K562 (cell line): ENCODE data around the gene U2AF1L4. TPM values are rescaled to one million over a fixed set of nuclear protein-coding genes. Genes with fewer than 3 reads are reported as not detected.

Experiments
- ATAC-seq: fragments of 200-7000 bp; cut with Tn5 transposase; 3 replicates; pipeline ENCODE4 v1.9.1; 2020; ENCODE audit warnings: moderate library complexity
- BruUV-seq: library from RNA; stranded (reverse); fragments of 400-500 nt; replicated peaks from 2 replicates; lab custom pipeline; 2021; lab: Mats Ljungman, UMichigan
- CTCF ChIA-PET: fragments of 300-600 bp; formaldehyde crosslinking; extraction: SDS; loops from one replicate; lab custom pipeline; 2021; ENCODE audit warnings: low intra/inter-chr PET ratio; lab: Yijun Ruan, JAX
- POLR2A ChIA-PET: fragments of 300-600, 350-650 bp; sonication (Branson Sonifier 250); formaldehyde crosslinking; extraction: SDS; loops from one replicate; lab custom pipeline; 2021; ENCODE audit warnings: antibody characterized with exemption, inconsistent platforms; lab: Yijun Ruan, JAX
- DNase-seq, 4 experiments: peaks; one replicate each; pipeline versions ENCODE4 v3.0.0 to v3.0.0-alpha.2; 2011 to 2018; ENCODE audit warnings: low spot score in 3 of 4, mixed read lengths in 3 of 4; ENCODE audit errors: extremely low read depth in 1 of 4
- FAIRE-seq: peaks from 2 replicates; lab custom pipeline; 2011; peaks lifted over from hg19 to GRCh38; lab: Jason Lieb, UNC
- H2AFZ ChIP-seq: 2 replicates; pipeline ENCODE4 v1.6.0; 2011; ENCODE audit warnings: low read depth, low read length, control low read depth, inconsistent platforms
- H3K27ac ChIP-seq: fragments of 200-600 bp; 3 replicates; pipeline ENCODE4 v1.8.0; 2011; ENCODE audit warnings: low read depth, mild to moderate bottlenecking, control low read depth, inconsistent platforms, low read length, moderate library complexity, mixed read lengths; ENCODE audit errors: extremely low read depth
- H3K27me3 ChIP-seq, 2 experiments: fragments of 300-600 bp in 1 of 2; 2 replicates in 1 of 2; 3 replicates in 1 of 2; pipeline versions ENCODE4 v1.6.0 to v1.8.0; 2011; ENCODE audit warnings: inconsistent platforms in 2 of 2, low read length in 2 of 2, mild to moderate bottlenecking in 1 of 2, mixed read lengths in 1 of 2, moderate library complexity in 1 of 2; ENCODE audit not compliant: control insufficient read depth in 2 of 2, insufficient read depth in 2 of 2
- H3K36me3 ChIP-seq: fragments of 300-600 bp; 3 replicates; pipeline ENCODE4 v1.8.0; 2011; ENCODE audit warnings: mild to moderate bottlenecking, low read length, inconsistent platforms; ENCODE audit not compliant: control insufficient read depth, insufficient read depth
- H3K4me1 ChIP-seq, 2 experiments: fragments of 200-600 bp in 1 of 2; replicated peaks in 1 of 2; 2 replicates in 1 of 2; 3 replicates in 1 of 2; pipeline versions ENCODE4 v1.5.1 to v1.8.0; 2011; ENCODE audit warnings: inconsistent platforms in 2 of 2, low read length in 2 of 2, mild to moderate bottlenecking in 1 of 2, mixed read lengths in 1 of 2, moderate library complexity in 1 of 2; ENCODE audit not compliant: control insufficient read depth in 2 of 2, insufficient read depth in 2 of 2
- H3K4me2 ChIP-seq: 2 replicates; pipeline ENCODE4 v1.6.1; 2011; ENCODE audit warnings: low read length, control low read depth, inconsistent platforms, mixed read lengths; ENCODE audit not compliant: insufficient read depth
- H3K4me3 ChIP-seq: fragments of 200-600 bp; sonication (generic), shearing (Covaris generic); 2 replicates; pipeline ENCODE4 v1.5.1; 2016; ENCODE audit warnings: control low read depth, inconsistent platforms
- H3K79me2 ChIP-seq: fragments of 200-600 bp; 3 replicates; pipeline ENCODE4 v1.8.0; 2011; ENCODE audit warnings: low read length, inconsistent platforms; ENCODE audit not compliant: control insufficient read depth, insufficient read depth
- H3K9ac ChIP-seq, 2 experiments: 2 replicates each; pipeline versions ENCODE4 v1.6.0 to v1.6.1; 2011; ENCODE audit warnings: low read depth in 2 of 2, low read length in 2 of 2, control low read depth in 1 of 2, inconsistent platforms in 1 of 2, mild to moderate bottlenecking in 1 of 2, mixed read lengths in 1 of 2; ENCODE audit not compliant: insufficient read depth in 1 of 2
- H3K9me1 ChIP-seq: one replicate; pipeline ENCODE4 v1.6.0; 2011; ENCODE audit warnings: inconsistent platforms, mild to moderate bottlenecking, low read length, moderate library complexity; ENCODE audit not compliant: control insufficient read depth, insufficient read depth
- H3K9me3 ChIP-seq: replicated peaks from 2 replicates; pipeline ENCODE4 v1.5.1; 2011; ENCODE audit warnings: low read depth, low read length, inconsistent platforms; ENCODE audit not compliant: control insufficient read depth, insufficient read depth
- H4K20me1 ChIP-seq: replicated peaks from 2 replicates; pipeline ENCODE4 v1.6.1; 2011; ENCODE audit warnings: low read length, inconsistent platforms, mixed read lengths; ENCODE audit not compliant: control insufficient read depth, insufficient read depth
- CHD4 ChIP-seq: fragments of 200-600 bp; sonication (generic); IDR thresholded peaks from 3 replicates; pipeline ENCODE4 v1.6.1; 2012; ENCODE audit warnings: low read depth, mild to moderate bottlenecking, mixed read lengths, low read length, inconsistent platforms; ENCODE audit not compliant: insufficient read depth, insufficient replicate concordance, poor library complexity, severe bottlenecking
- CREB1 ChIP-seq, 2 experiments: sonication (generic) in 1 of 2; formaldehyde crosslinking in 1 of 2; IDR thresholded peaks; 2 replicates each; pipeline versions ENCODE4 v1.6.1 to v1.8.0; 2012 to 2022; ENCODE audit warnings: inconsistent platforms in 1 of 2, mild to moderate bottlenecking in 1 of 2, missing genetic modification reagents in 1 of 2, moderate library complexity in 1 of 2
- FOXM1 ChIP-seq, 2 experiments: fragments of 450-650 bp in 1 of 2; sonication (generic) in 1 of 2; formaldehyde crosslinking in 1 of 2; IDR thresholded peaks; 2 replicates each; pipeline versions ENCODE4 v1.6.1 to v1.9.0; 2017 to 2022; ENCODE audit warnings: low read depth in 2 of 2, mild to moderate bottlenecking in 2 of 2, missing genetic modification reagents in 1 of 2, moderate library complexity in 1 of 2
- GMEB1 ChIP-seq: fragments of 250-450 bp; sonication (Bioruptor Pico); IDR thresholded peaks from 2 replicates; pipeline ENCODE4 v1.4.0; 2020; ENCODE audit warnings: mild to moderate bottlenecking
- HDAC2 ChIP-seq: fragments of 450-650 bp; IDR thresholded peaks from 2 replicates; pipeline ENCODE4 v1.6.1; 2016; ENCODE audit warnings: mild to moderate bottlenecking
- ID3 ChIP-seq, 2 experiments: fragments of 250-450 bp in 1 of 2; fragments of 450-650 bp in 1 of 2; sonication (Bioruptor Pico) in 1 of 2; IDR thresholded peaks; 2 replicates each; pipeline versions ENCODE4 v1.6.1 to v1.8.0; 2016 to 2021; ENCODE audit warnings: mild to moderate bottlenecking in 2 of 2, moderate library complexity in 2 of 2, missing compliant biosample characterization in 1 of 2, missing genetic modification characterization in 1 of 2
- KDM1A ChIP-seq, 2 experiments: fragments of 450-650 bp; IDR thresholded peaks; 2 replicates each; pipeline ENCODE4 v1.6.1; 2016; ENCODE audit warnings: mild to moderate bottlenecking in 2 of 2
- KHSRP ChIP-seq: fragments of 450-650 bp; IDR thresholded peaks from 2 replicates; pipeline ENCODE4 v1.6.1; 2017
- PHF21A ChIP-seq: fragments of 450-650 bp; IDR thresholded peaks from 2 replicates; pipeline ENCODE4 v1.6.1; 2017; ENCODE audit warnings: low read depth, borderline replicate concordance
- PRMT5 ChIP-seq: sonication (generic); formaldehyde crosslinking; IDR thresholded peaks from 2 replicates; pipeline ENCODE4 v1.5.0; 2020; ENCODE audit warnings: missing genetic modification reagents
- RCOR1 ChIP-seq, 2 experiments: IDR thresholded peaks; 2 replicates each; pipeline ENCODE4 v1.6.1; 2012; ENCODE audit warnings: low read depth in 2 of 2, low read length in 2 of 2, borderline replicate concordance in 1 of 2, improper control_type of control experiment in 1 of 2
- SPI1 ChIP-seq: IDR thresholded peaks from 2 replicates; pipeline ENCODE4 v1.6.1; 2011; ENCODE audit warnings: low read depth, low read length, control low read depth, borderline replicate concordance
- ZBTB33 ChIP-seq: sonication (generic); formaldehyde crosslinking; IDR thresholded peaks from 2 replicates; pipeline ENCODE4 v1.8.1; 2023; ENCODE audit warnings: mild to moderate bottlenecking, missing genetic modification reagents
- ZC3H8 ChIP-seq: fragments of 450-650 bp; IDR thresholded peaks from 2 replicates; pipeline ENCODE4 v1.6.1; 2017
- ZNF174 ChIP-seq: fragments of 250-450 bp; sonication (Bioruptor Pico); IDR thresholded peaks from 2 replicates; pipeline ENCODE4 v1.4.0; 2020; ENCODE audit warnings: mild to moderate bottlenecking
- WGBS: fragments of 100-300 bp; shearing (Covaris generic); methylation state at CpG from one replicate; pipeline ENCODE4 v1.1.6; 2016; ENCODE audit warnings: low coverage, mixed read lengths; ENCODE audit not compliant: insufficient coverage; ENCODE audit errors: missing lambda C conversion rate; 5-methylcytosine and 5-hydroxymethylcytosine counted together
- in situ Hi-C: fragments of 300-500 bp; cut with MboI; formaldehyde crosslinking; loops from 4 replicates; pipeline ENCODE4 v1.15.0; 2018; ENCODE audit warnings: inconsistent platforms, mixed read lengths
- intact Hi-C: fragments of 100-400 bp; cut with micrococcal nuclease; formaldehyde crosslinking; loops from 2 replicates; pipeline ENCODE4 v1.14.2; 2022
- polyA plus RNA-seq, 8 experiments: library from polyadenylated mRNA; depleted of rRNA in 4 of 8; stranded (reverse) in 5 of 8; unstranded in 3 of 8; fragments of >200 nt; fragmentation: Nextera tagmentation in 2 of 8; fragmentation: Illumina TruSeq in 1 of 8; extraction: Ambion mirVana in 2 of 8; extraction: Trizol in 1 of 8; gene quantifications; 2 replicates each; pipeline versions ENCODE4 v1.2.1 to v1.2.3, GENCODE V29; 2011 to 2014; ENCODE audit warnings: inconsistent platforms in 1 of 8, missing spikeins in 1 of 8
- total RNA-seq, 7 experiments: library from RNA; depleted of rRNA in 6 of 7; stranded (reverse); fragments of >200 nt in 6 of 7; fragmentation: Illumina TruSeq in 2 of 7; extraction: Trizol in 2 of 7; gene quantifications; 2 replicates each; pipeline versions ENCODE4 v1.2.1 to v1.2.3, GENCODE V29; 2011 to 2021; ENCODE audit warnings: low replicate concordance in 1 of 7

The U2AF1L4 gene
- total and polyA plus RNA-seq, 9 of the 15 experiments (the other 6 are each of a cell fraction or from before 2014, with no cell fraction given), result 8.4 to 19.5 (median 12.6) TPM

- peaks cover 3% of the 10 kb centered on the region for H3K9me1 ChIP-seq
- H3K27ac ChIP-seq, result no peak overlapping the region
- H3K4me3 ChIP-seq, result no peak overlapping the region
- H3K9me3 ChIP-seq, result no peaks in the 10 kb centered on the region
- in situ Hi-C loops (no loop called here), intact Hi-C loops (no loop called here)
- ChIA-PET POLR2A (interaction anchor here (0.6 to 1.4 kb wide), 4 partner anchors 13 to 71 kb away, joined by 3 to 9 read pairs (median 4); partner anchors contain the start of gene HSPB6), CTCF (interaction anchor here (0.6 kb wide), 1 partner anchor 13 kb away, joined by 3 read pairs; no protein-coding TSS in a partner anchor)
- H3K79me2 ChIP-seq, result peaks cover 5% of the 10 kb centered on the region; the same call in 1 of the 3 replicates
- H3K27me3 ChIP-seq, result no peaks in the 10 kb centered on the region
- H3K9ac ChIP-seq, result no peak overlapping the region
- H4K20me1 ChIP-seq, result no peaks in the 10 kb centered on the region; the same call in 1 of the 2 replicates
- FAIRE-seq (peak; percentile 23), ATAC-seq (no peak), DNase-seq (no peak)
- H2AFZ ChIP-seq, result no peak overlapping the region
- H3K4me1 ChIP-seq, result peaks cover 10 to 25% of the 10 kb centered on the region in 2 experiments
- H3K36me3 ChIP-seq, result peaks cover 12% of the 10 kb centered on the region; the same call in 2 of the 3 replicates
- no TSS peak for BruUV-seq
- 16% methylated on average over 9 of the region's 9 CpGs for WGBS
- no peak overlapping the region for H3K4me2 ChIP-seq
- TF ChIP-seq RCOR1 (IDR thresholded peaks at IDR 0.05; ENCODE audit: borderline replicate concordance in 1 of 2, low read depth in 2 of 2, low read length in 2 of 2) (peak in 1 of 2 experiments; percentile 42; a peak in 1 of 4 replicates), GMEB1 (CRISPR knock-in tag) (no peak), HDAC2 (peak; percentile 59; the same call in 1 of the 2 replicates), KHSRP (no peak), PRMT5 (CRISPR knock-in tag) (no peak), ID3 (CRISPR knock-in tag; IDR thresholded peaks at IDR 0.05) (no peak), ID3 (tag; IDR thresholded peaks at IDR 0.05) (no peak), PHF21A (peak; percentile 81; the same call in 1 of the 2 replicates), ZBTB33 (no peak), CHD4 (no peak), CREB1 (IDR thresholded peaks at IDR 0.05) (no peak), CREB1 (CRISPR knock-in tag; IDR thresholded peaks at IDR 0.05) (no peak), ZNF174 (CRISPR knock-in tag) (no peak), ZC3H8 (no peak), SPI1 (no peak), KDM1A (IDR thresholded peaks at IDR 0.05) (peak; percentile 89 to 93), FOXM1 (IDR thresholded peaks at IDR 0.05; ENCODE audit: low read depth) (no peak), FOXM1 (CRISPR knock-in tag; IDR thresholded peaks at IDR 0.05; ENCODE audit: low read depth) (no peak)
Observed at GRCh38 chr19:35773020-35773806, 28.0 kb upstream of the U2AF1L4 start.
